GM18951 (cell line): ENCODE measurements around the gene TMEM184A.

ENCODE experiments used
- POLR2A ChIP-seq: IDR thresholded peaks from 4 replicates; pipeline ENCODE4 v1.6.1; 2011; ENCODE audit warnings: mild to moderate bottlenecking; ENCODE audit not compliant: insufficient read length, insufficient read depth; ENCODE audit errors: extremely low read depth
- in situ Hi-C: fragments of 300-500 bp; cut with MboI; formaldehyde crosslinking; loops from one replicate; pipeline ENCODE4 v1.12.0; 2022; ENCODE audit warnings: low sequenced_read_pairs, mixed read lengths, inconsistent platforms; ENCODE audit not compliant: unreplicated experiment

Gene TMEM184A

DNA sequence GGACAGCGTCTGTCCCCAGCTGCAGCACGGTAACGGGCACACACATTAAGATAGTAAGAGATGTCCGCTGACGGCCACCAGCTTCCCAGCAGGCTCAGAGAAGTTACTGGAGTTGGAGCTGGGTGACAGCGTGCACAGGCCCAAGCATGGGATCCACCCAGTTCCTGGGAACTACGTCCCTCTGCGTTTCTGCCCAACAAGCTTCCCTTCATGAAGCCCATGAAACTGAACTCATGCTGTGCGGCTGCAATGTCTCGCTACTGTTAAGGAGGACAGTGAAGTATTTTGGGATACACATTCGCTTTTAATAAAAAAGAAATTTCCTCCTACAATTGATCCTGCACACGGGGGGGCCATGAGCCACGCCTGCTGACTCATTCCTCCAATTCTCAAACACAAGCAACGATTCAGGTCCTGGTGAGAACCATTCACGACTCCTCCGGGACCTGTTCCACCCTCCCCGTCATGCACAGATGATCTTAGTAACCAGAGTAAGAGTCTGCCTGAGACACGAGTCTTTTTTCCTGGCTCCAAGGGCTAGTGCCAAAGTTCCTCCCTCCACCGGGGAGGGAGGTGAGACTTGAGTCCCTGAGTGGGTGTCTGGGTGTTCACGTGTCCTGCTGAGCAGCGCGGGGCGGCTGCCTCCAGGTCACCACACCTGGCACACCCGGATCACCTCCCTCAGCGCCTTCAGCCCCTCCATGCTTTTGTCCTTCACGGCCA is 11.2 kb upstream of the TMEM184A start:
- in situ Hi-C loops, result no loop called here
- no peak for TF ChIP-seq POLR2A

DNA sequence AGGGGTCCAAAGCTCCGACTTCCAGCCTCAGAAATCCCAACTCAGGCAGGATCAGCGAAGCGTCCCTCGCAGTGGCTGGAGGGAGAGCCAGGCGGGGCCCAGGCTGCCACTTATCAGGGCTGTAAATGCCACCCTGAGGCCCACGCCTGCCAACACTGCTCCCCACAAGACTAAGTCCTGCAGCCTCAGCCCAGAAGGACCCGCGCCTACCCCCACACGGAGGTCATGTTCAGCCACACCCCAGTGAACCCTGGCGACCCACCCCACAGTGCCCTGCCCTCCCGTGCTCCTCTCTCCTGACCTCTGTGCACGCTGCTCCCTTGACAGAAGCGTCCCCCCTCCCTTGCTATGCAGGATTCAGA is 10.7 kb upstream of the TMEM184A start:
- no peak for TF ChIP-seq POLR2A
- in situ Hi-C loops, result no loop called here

DNA sequence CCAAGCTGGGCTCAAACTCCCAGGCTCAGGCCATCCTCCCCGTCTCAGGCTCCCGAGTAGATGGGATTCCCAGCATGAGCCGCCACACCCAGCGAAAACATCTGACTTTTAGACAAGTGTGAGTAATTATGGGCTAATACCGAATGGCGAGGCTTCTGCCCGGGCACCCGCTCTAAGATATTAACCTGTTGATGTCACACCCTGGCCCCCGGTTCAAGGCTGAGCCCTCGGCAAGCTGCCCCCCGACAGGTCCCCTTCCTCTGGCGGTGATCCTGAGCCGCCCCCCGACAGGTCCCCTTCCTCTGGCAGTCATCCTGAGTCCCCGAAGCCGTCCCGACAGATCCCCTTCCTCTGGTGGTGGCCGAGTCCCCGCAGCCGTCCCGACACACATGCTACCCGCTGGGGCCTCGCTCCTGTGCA is 8.6 kb upstream of the TMEM184A start:
- no peak for TF ChIP-seq POLR2A
- in situ Hi-C loops, result no loop called here

DNA sequence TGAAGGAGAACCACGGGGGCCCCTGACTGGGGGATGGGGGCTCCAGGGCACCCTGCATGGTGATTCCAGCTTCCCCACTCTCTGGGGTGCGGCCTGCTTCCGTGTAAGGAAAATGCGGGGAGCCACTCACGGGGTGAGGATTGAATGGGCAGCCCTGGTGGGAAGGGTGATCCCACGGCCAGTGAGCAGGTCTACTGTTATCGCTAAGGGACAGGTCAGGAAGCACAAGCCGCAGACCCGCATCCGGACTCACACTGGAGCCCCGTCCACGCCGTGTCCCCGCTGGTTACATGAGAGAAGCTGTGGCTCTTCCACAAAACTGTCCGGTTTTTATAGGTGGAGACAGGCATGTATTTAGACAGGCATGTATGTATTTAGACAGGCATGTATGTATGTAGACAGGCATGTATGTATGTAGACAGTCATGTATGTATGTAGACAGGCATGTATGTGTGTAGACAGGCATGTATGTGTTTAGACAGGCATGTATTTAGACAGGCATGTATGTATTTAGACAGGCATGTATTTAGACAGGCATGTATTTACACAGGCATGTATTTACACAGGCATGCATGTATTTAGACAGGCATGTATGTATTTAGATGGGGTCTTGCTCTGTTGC is 8.1 kb upstream of the TMEM184A start:
- in situ Hi-C loops, result no loop called here
- no peak for TF ChIP-seq POLR2A

DNA sequence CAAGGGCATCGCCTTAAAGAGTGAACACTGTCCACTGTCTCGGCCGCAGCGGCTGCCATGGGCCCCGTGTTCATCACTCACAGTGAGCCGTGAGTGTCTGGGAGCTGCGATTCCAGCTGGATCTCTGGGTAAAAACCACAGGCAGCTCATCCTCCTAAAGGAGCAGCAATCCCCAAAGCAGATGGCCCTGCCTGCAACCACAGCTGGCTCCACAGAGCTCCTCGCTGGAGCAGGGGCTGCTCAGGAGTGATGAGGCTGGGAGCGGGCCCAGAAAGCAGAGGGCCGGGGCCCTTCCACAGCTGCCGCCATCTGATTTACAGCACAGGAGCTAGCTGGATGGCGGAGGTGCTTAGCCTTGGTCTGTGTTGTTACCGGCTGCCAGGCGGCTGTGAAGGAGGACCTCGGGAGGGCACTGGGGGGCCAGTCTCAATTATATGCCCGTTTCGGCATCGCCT is 6.6 kb upstream of the TMEM184A start:
- in situ Hi-C loops, result no loop called here
- no peak for TF ChIP-seq POLR2A

DNA sequence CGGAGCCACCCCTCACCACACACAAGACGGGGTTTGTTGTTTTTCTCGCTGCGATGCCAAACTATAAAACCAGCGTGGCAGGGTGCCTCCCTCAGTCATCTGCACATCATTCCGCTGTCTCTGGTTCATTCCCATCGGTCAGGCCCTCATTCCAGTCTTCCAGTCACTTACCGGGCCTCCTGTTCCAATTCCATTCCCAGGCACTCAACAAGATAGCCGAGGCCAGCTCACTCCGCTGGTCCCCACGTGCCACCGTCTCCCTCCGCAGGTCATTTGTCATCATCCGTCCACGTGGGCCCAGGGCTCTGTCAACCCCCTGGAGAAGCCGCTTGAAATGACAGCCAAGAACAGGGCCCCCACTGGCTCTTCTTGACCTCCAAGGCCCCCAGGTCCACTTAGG is 6.1 kb upstream of the TMEM184A start:
- in situ Hi-C loops, result no loop called here
- no peak for TF ChIP-seq POLR2A

DNA sequence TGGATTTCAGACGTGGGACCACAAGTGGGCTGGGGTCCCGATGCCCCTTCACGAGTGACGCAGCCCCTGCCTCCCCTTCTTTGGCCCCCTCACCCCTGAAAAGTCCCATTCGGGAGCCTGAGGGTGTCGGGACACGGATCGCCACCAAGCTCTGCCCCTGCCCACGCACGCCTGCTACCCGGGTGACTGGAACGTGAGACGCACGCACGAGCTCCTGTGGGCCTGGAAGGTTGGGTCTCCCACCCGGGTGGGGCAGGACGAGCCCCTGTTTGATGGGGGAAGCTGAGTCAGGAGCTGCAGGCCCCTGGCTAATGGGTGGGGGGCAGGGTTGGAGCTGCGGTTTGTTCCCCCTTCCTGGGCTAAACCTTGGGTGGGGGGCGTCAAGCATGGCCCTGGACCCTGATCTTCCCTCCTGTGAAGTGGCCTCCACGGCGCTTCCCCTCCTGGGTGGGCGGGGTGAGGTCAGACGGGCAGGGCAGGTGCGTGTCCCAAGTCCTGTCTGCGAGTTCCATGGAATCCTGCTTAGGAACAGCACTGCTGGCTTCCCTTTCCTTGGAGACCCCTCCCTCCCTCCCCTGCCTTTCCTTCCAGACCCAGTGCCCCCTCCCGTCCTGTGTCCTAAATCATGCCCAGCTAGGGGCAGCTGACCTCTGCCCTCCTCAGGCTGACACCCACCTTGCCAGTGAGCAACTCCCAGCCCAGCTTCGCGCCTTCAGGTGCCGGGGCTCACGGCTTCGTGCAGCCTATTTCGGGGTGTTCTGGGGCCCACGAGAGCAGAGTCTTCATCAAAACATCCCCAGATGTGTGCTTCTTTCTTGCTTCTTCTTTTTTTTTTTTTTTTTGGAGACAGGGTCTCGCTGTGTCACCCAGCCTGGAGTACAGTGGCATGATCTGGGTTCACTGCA is 5.3 kb upstream of the TMEM184A start:
- TF ChIP-seq POLR2A, result no peak
- in situ Hi-C loops, result no loop called here

DNA sequence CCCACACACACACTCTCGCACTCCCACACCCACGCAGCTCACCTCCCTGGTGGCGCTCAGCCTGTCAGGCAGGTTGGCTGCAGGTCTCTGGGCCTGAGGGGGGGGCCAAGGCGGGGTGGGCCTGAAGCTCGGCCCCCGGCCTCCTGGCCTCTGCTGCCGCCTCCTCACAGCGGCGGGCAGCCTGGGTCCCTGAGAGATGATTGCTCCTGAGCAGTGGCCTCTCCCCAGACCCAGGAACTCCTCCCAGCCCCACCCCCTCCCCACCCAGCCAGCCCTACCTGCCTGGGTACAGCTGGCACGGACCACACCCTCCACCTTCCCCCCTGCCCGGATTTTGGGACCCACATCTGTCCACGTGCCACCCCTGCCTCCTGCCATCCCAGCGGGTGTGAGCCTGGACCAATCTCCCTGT is 4.6 kb upstream of the TMEM184A start:
- in situ Hi-C loops, result no loop called here
- TF ChIP-seq POLR2A, result no peak

DNA sequence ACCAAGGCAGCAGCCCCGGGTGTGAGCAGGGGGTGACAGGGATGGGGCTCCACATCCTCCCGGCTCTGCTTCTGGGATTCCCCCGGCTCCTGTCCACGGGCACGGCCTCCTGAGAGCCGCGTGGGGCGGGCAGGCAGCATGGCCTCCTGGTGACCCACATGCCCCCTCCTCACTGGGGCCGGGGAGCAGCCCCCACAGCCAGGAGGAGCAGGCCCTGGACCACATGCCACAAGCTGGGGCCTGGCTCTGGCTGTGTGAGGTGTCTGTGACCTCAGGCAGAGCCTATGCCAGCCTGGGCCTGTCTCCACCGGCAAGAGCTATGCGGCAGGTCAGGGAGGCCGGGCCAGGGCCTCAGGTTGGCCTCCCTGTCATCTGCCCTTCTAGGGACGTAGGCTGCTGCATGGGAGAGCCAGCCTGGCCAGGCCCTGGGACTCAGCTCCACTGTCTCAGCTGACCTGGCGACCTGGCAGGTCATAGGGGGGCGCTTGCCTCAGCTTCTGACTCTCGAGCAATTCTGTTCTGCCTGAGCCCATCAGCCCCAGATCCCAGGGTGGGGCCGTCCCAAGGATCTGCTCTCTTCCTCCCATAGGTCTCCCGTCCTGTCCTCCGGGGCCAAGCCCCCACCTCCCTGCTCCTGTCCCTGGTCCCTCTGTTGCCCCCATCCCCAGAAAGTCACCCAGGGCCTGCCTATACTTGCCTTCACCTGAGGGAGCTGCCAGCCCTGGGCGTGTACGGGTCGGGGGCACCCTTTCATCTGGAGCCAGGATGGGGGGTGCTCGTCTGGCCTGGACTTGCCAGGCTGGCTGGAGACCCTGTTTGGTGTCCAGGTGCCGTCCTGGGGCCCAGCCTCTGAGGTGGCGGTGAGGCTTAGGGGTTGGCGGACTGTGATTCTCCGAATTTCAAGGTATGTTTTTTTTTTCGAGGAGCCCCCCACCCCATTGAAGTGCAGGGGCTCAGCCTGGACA is 3.9 kb upstream of the TMEM184A start:
- TF ChIP-seq POLR2A, result no peak
- in situ Hi-C loops, result no loop called here

DNA sequence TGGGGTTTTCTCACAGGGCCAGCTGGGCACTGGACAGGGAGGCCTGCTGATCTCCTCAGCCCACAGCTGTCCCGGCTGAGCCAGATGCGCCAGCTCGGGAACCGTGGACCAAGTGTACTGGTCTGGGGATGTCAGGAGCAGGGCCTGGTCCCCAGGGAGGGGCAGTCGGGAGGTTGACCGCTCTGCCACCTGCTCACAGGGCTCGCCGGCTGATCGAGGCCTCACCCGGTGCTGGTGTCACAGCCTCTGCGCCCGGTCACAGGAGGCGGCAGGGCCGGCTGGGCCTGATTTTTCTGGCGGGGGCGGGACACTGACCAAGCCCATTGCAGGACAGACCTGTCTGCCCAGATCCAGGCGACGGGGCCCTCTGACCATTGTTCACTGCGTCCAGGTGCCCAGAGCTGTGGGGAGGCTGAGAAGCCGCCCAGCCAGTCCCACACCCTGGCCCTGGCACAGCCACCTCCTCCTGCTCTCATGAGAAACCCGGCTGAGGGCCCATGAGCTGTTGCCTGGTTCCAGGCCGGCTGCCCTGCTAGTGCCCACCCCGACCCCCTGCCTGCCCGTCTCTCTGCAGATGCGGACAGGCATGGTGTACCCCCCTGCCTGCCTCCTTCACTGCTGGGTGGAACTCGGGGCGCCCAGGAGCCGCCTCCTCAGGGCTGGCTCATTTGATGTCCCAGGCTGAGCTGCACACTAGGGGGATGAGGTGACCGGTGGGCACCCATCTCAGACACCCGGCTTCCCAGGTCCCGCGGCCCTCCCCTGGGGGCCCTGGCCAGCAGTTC is 3.0 kb upstream of the TMEM184A start:
- TF ChIP-seq POLR2A, result no peak
- in situ Hi-C loops, result no loop called here

DNA sequence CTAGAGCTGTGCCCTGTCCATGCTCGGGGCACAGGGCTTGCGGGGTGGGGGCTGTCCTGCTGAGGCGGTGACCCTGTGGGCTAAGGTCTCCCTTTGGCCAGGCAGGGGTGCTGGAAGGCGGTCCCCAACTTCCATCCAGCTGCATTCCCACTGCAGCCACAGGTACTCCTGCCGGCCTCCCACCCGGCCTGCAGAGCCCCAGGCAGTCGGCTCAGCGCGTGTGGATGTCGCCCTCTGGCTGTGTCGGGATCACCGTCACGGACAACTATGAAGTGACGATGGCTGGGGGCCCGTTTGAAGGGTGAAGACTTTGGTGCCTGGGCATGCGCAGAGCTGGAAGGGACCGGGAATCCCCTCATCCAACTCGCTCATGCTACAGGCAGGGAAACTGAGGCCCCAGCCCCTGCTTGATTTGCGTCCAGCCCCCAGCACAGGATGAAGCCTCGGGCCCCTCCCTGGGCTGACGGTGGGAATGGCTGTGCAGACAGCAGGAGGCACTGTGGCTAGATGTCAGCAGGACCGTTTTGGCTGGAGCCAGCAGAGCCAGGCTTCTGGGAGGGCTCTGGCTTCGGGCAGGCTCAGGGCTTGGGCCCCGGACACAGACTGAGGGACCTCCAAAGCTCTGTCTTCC is 2.3 kb upstream of the TMEM184A start:
- in situ Hi-C loops, result no loop called here
- no peak for TF ChIP-seq POLR2A
